ENCODE data around the gene OR5H1. TPM values are rescaled to one million over a fixed set of nuclear protein-coding genes. Genes with fewer than 3 reads are reported as not detected.

OR5H1 gene
- total and polyA plus RNA-seq, 2 donors (not counting 1 experiment from before 2014, with no cell fraction given), result 0.17 TPM; not detected in 1

DNA sequence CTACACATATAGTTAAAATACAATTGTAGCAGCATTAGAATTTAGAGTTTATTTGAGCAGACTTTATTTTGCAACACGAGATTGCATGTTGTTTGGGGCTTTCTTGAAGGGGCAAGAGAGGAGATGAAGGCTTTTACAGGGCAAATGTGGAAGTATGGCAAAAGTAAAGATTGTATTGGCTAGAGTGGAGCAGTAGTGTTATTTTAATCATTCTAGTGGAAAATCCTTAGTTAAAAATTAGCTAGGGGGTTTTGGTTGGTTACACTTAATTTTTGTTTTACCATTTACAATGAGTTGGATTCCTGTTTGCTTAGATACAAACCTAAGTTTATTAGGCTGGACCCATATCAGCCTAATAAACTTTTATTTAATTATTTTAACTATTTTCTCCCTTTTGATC lies 40.5 kb downstream of the OR5H1 start:
- no peaks in the 10 kb centered on the region for H3K9me3 Mint-ChIP-seq (ENCODE audit: insufficient read depth)
- Histone ChIP-seq H3K36me3 (replicated peaks in 1 of 2; ENCODE audit: control extremely low read depth in 1 of 2, control insufficient read depth in 1 of 2, extremely low read depth in 1 of 2, insufficient read depth in 2 of 2, low read length in 1 of 2) (no peaks in the 10 kb centered on the region), H4K20me1 (ENCODE audit: control insufficient read depth, insufficient read depth, low read length, poor library complexity, severe bottlenecking) (no peaks in the 10 kb centered on the region), H3K79me2 (ENCODE audit: control insufficient read depth, insufficient read depth, low read length) (no peaks in the 10 kb centered on the region), H2AFZ (ENCODE audit: insufficient read depth, low read depth, low read length, poor library complexity, severe bottlenecking) (no peak overlapping the region), H3K27ac (ENCODE audit: low read length in 2 of 2) (no peak overlapping the region), H3K4me1 (ENCODE audit: control insufficient read depth in 2 of 2, insufficient read depth in 2 of 2, low read length in 2 of 2) (no peaks in the 10 kb centered on the region), H3K4me2 (replicated peaks; ENCODE audit: low read depth, low read length, poor library complexity, severe bottlenecking) (no peak overlapping the region), H3K9me3 (ENCODE audit: control extremely low read depth in 1 of 3, control insufficient read depth in 2 of 3, insufficient read depth in 1 of 3, low read length in 2 of 3) (no peaks in the 10 kb centered on the region), H3K9ac (ENCODE audit: low read length) (no peak overlapping the region), H3K4me3 (ENCODE audit: control extremely low read depth in 1 of 5, extremely low read depth in 1 of 5, insufficient read depth in 1 of 5, low read depth in 2 of 5, low read length in 4 of 5) (no peak overlapping the region), H3K27me3 (replicated peaks in 1 of 4; ENCODE audit: control extremely low read depth in 1 of 4, control insufficient read depth in 3 of 4, insufficient read depth in 4 of 4, low read length in 3 of 4) (no peaks in the 10 kb centered on the region)
- H3K4me1 Mint-ChIP-seq, result no peaks in the 10 kb centered on the region
- H3K27me3 Mint-ChIP-seq, result no peaks in the 10 kb centered on the region
- intact Hi-C loops (cut with micrococcal nuclease), result no loop called here
- POLR2A ChIA-PET, result no interaction called here
- ATAC-seq (ENCODE audit: low read depth), result no peak
- DNase-seq, result no peak
- no peak overlapping the region for H3K27ac Mint-ChIP-seq
- no CpG with 5 or more reads among the region's 1 CpG for WGBS (ENCODE audit: insufficient coverage)
- H3K4me3 Mint-ChIP-seq, result no peak overlapping the region
- CTCF ChIA-PET, result no interaction called here
- TF ChIP-seq, protein P1, sequence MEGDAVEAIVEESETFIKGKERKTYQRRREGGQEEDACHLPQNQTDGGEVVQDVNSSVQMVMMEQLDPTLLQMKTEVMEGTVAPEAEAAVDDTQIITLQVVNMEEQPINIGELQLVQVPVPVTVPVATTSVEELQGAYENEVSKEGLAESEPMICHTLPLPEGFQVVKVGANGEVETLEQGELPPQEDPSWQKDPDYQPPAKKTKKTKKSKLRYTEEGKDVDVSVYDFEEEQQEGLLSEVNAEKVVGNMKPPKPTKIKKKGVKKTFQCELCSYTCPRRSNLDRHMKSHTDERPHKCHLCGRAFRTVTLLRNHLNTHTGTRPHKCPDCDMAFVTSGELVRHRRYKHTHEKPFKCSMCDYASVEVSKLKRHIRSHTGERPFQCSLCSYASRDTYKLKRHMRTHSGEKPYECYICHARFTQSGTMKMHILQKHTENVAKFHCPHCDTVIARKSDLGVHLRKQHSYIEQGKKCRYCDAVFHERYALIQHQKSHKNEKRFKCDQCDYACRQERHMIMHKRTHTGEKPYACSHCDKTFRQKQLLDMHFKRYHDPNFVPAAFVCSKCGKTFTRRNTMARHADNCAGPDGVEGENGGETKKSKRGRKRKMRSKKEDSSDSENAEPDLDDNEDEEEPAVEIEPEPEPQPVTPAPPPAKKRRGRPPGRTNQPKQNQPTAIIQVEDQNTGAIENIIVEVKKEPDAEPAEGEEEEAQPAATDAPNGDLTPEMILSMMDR (IDR thresholded peaks at IDR 0.05), result no peak
- TF ChIP-seq EZH2 (IDR thresholded peaks at IDR 0.05; ENCODE audit: borderline replicate concordance, insufficient read depth, low read depth, low read length, poor library complexity, severe bottlenecking), result no peak

DNA sequence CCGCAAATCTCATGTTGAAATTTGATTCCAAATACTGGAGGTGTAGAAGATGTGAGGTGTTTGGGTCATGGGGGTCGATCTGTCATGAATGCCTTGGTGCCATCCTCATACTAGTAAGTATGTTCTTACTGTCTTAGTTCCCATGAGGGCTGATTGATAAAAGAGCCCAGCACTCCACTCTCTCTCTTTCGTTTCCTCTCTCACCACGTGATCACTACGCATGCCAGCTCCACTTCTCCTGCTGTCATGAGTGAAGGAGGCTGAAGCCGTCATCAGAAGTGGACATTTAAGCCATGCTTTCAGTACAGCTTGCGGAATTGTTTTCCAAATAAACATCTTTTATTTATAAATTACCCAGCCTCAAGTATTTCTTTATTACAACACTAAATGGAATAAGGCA lies 42.1 kb downstream of the OR5H1 start:
- H3K27ac ChIP-seq (ENCODE audit: low read length in 2 of 2), result no peak overlapping the region
- ATAC-seq (ENCODE audit: low read depth) (no peak), DNase-seq (no peak)
- H4K20me1 ChIP-seq (ENCODE audit: control insufficient read depth, insufficient read depth, low read length, poor library complexity, severe bottlenecking), result no peaks in the 10 kb centered on the region
- no peak overlapping the region for H2AFZ ChIP-seq (ENCODE audit: insufficient read depth, low read depth, low read length, poor library complexity, severe bottlenecking)
- no peaks in the 10 kb centered on the region for H3K27me3 ChIP-seq (replicated peaks in 1 of 4; ENCODE audit: control extremely low read depth in 1 of 4, control insufficient read depth in 3 of 4, insufficient read depth in 4 of 4, low read length in 3 of 4)
- CTCF ChIA-PET, result no interaction called here
- TF ChIP-seq, protein P1 (IDR thresholded peaks at IDR 0.05), result no peak
- H3K4me3 ChIP-seq (ENCODE audit: control extremely low read depth in 1 of 5, extremely low read depth in 1 of 5, insufficient read depth in 1 of 5, low read depth in 2 of 5, low read length in 4 of 5), result no peak overlapping the region
- no peaks in the 10 kb centered on the region for H3K79me2 ChIP-seq (ENCODE audit: control insufficient read depth, insufficient read depth, low read length)
- no peaks in the 10 kb centered on the region for H3K9me3 Mint-ChIP-seq (ENCODE audit: insufficient read depth)
- POLR2A ChIA-PET, result no interaction called here
- no peaks in the 10 kb centered on the region for H3K27me3 Mint-ChIP-seq
- H3K4me1 Mint-ChIP-seq, result no peaks in the 10 kb centered on the region
- no peaks in the 10 kb centered on the region for H3K4me1 ChIP-seq (ENCODE audit: control insufficient read depth in 2 of 2, insufficient read depth in 2 of 2, low read length in 2 of 2)
- H3K9me3 ChIP-seq (ENCODE audit: control extremely low read depth in 1 of 3, control insufficient read depth in 2 of 3, insufficient read depth in 1 of 3, low read length in 2 of 3), result no peaks in the 10 kb centered on the region
- no peak overlapping the region for H3K4me2 ChIP-seq (replicated peaks; ENCODE audit: low read depth, low read length, poor library complexity, severe bottlenecking)
- no peak overlapping the region for H3K27ac Mint-ChIP-seq
- H3K36me3 ChIP-seq (replicated peaks in 1 of 2; ENCODE audit: control extremely low read depth in 1 of 2, control insufficient read depth in 1 of 2, extremely low read depth in 1 of 2, insufficient read depth in 2 of 2, low read length in 1 of 2), result no peaks in the 10 kb centered on the region
- intact Hi-C loops (cut with micrococcal nuclease), result no loop called here
- 73% methylated on average over 2 of the region's 7 CpGs for WGBS (ENCODE audit: insufficient coverage)
- no peak overlapping the region for H3K4me3 Mint-ChIP-seq
- H3K9ac ChIP-seq (ENCODE audit: low read length), result no peak overlapping the region

All from B cell (primary cell).